Gastroesophageal sphincter (tissue), 3 donors: ENCODE measurements around the gene SPINT2.

Experiments
- POLR2A ChIP-seq, 2 donors: fragments of 450-650 bp; IDR thresholded peaks; one replicate each; pipeline ENCODE4 v1.6.1; 2017; ENCODE audit warnings: antibody characterized with exemption in 2 of 2, mild to moderate bottlenecking in 2 of 2, moderate library complexity in 1 of 2
- POLR2AphosphoS5 ChIP-seq: sonication (generic); formaldehyde crosslinking; IDR thresholded peaks from one replicate; pipeline ENCODE4 v1.6.1; 2017; ENCODE audit warnings: antibody characterized with exemption
- TF ChIP-seq, protein P1 (sequence below), 4 experiments: fragments of 200-600 bp in 2 of 4; fragments of 450-650 bp in 2 of 4; sonication (generic) in 1 of 4; IDR thresholded peaks; one replicate each; pipeline ENCODE4 v1.5.1; 2017 to 2019; ENCODE audit warnings: antibody characterized with exemption in 4 of 4, mild to moderate bottlenecking in 2 of 4, moderate library complexity in 2 of 4

DNA sequence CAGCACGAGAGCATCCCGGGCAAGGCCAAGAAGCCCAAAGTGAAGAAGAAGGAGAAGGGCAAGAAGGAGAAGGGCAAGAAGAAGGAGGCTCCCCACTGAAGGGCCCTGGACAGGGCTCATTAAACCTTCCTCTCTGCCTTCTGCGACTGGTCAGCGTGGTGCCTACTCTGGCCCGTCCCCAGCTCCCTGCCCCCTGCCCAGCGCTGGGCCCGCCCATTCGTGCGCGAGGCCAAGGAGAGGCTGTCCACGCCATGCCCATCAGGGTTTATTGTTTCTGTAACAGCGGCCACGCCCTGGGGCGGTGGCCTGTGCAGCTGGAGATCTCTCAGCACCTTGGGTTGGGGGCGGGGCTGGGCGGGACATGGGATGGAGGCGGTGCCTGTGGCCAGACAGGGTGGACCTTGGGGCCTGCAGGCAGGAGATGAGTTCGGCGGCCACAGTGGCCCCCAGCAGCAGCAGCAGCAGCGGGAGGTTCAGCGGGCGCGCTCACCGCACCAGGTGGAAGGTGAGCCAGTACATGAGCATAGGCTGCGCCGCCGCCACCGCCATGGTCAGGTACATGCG is 40.6 kb downstream of the SPINT2 start:
- TF ChIP-seq POLR2A (IDR thresholded peaks at IDR 0.05) (no peak), POLR2AphosphoS5 (no peak)
- TF ChIP-seq, protein P1, sequence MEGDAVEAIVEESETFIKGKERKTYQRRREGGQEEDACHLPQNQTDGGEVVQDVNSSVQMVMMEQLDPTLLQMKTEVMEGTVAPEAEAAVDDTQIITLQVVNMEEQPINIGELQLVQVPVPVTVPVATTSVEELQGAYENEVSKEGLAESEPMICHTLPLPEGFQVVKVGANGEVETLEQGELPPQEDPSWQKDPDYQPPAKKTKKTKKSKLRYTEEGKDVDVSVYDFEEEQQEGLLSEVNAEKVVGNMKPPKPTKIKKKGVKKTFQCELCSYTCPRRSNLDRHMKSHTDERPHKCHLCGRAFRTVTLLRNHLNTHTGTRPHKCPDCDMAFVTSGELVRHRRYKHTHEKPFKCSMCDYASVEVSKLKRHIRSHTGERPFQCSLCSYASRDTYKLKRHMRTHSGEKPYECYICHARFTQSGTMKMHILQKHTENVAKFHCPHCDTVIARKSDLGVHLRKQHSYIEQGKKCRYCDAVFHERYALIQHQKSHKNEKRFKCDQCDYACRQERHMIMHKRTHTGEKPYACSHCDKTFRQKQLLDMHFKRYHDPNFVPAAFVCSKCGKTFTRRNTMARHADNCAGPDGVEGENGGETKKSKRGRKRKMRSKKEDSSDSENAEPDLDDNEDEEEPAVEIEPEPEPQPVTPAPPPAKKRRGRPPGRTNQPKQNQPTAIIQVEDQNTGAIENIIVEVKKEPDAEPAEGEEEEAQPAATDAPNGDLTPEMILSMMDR (IDR thresholded peaks at IDR 0.05), result no peak
